GM21825 (cell line): ENCODE results near the gene MRPS35.
A peak's percentile ranks its signal among the peaks of the same experiment; 100 is the strongest.
"Not testable (repeated sequence)": the region's sequence is repeated elsewhere in the genome, so short reads cannot be mapped to it uniquely, and the experiment has no call there.

Experiments used
- ATAC-seq: cut with Tn5 transposase; IDR thresholded peaks from one replicate; pipeline ENCODE4 v1.9.1; 2021; ENCODE audit warnings: mild to moderate bottlenecking, moderate library complexity; ENCODE audit not compliant: unreplicated experiment

MRPS35 gene

GRCh38 chr12:27707216-27707615 lies 3.4 kb upstream of the MRPS35 start:
- ATAC-seq = no peak

GRCh38 chr12:27709212-27709931 lies 1.3 kb upstream of the MRPS35 start:
- ATAC-seq = no peak

DNA sequence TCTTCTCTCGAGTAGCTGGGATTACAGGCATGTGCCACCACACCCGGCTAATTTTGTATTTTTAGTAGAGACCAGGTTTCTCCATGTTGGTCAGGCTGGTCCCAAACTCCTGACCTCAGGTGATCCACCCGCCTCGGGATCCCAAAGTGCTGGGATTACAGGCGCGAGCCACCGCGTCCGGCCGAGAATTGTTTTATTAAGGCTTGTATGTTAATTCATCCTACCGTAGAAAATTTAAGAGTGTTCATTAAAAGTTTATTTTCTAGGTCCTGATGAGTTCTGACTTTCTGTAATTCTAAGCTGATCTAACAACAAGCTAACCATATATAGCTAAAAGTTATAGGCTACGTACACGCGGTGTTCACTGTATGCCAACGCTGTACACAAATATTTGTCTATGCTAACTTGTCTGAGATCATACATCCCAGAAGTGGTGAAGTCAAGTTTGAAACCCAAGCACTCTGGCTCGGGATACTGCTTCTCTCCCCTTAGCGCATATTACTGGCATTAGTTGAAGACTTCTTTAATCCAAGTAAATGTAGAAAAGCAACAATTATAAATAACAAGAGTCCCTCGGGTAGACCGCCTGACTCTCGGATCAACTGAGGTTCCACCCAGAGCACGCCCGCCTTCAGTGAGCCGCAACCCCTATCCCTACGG lies 570 bp upstream of the MRPS35 start:
- ATAC-seq = peak; percentile 40

GRCh38 chr12:27711317-27711682 lies 668 bp downstream of the MRPS35 start:
- ATAC-seq = no peak

GRCh38 chr12:27711967-27712366 lies 1.3 kb downstream of the MRPS35 start:
- ATAC-seq = no peak

DNA sequence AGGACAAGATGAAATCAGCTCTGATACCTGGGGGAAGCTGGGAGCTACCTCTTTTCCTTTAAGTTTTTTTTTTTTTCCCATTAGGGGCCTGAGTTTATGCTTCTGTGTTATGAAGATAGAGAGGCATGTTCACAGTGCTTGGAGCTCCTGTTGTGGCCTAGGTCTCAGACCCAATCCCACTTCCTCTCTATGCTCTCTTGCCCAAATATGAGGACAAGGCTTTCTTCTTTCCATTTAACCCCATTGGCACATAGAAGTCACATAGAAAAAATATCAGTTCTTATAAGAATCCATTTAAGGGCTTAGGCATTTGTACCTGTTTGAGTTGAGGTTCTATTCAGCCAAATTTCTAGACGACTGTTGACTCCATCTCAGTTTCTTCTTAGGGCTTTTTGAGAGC lies 12.6 kb downstream of the MRPS35 start:
- no peak for ATAC-seq

DNA sequence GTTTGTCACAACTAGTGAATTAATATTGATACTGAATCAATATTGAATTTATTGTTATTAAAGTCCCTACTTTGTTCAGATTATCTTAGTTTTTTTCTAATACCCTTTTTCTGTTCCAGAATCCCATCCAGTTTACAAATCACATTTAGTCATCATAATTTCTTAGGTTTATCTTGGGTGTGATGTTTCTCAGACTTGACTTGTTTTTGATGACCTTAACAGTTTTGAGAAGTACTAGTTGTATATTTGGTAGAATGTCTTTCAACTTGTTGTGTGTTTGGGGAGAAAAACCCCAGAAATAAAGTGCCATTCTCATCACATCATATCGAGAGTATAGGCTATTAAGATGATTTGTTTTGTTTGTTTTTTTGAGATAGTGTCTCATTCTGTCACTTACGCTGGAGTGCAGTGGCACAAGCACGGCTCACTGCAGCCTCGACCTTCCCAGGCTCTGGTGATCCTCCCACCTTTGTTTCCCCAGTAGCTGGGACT lies 19.5 kb downstream of the MRPS35 start:
- ATAC-seq = no peak

- no peak for ATAC-seq
Measured at GRCh38 chr12:27732281-27732680, 21.6 kb downstream of the MRPS35 start.

DNA sequence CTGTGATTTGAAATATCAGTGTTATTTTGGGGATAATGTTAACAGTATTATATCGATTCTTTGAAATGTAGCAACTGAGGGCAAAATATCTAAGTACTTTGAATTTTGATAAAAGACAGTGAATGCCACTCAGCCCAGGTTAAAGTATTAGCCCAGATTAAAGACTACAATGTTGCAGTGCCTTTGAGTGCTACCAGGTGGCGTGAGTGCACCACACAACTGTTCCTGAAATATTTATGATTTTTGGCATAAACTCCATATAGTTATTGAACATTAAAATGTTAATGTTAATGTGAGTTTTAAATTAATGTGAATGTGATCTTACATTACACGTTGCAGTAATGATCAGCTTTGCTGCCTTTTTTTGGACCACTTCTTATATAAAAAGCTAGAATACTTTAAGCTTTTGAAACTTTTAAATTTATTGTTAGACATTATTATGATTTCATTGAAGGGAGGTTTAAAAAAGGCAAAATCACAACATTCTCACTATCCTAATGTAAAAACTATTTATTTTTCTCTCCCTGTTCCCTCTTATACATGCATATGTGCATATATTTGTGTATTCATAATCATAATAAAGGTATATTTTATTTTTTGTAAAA lies 22.5 kb downstream of the MRPS35 start:
- no peak for ATAC-seq

DNA sequence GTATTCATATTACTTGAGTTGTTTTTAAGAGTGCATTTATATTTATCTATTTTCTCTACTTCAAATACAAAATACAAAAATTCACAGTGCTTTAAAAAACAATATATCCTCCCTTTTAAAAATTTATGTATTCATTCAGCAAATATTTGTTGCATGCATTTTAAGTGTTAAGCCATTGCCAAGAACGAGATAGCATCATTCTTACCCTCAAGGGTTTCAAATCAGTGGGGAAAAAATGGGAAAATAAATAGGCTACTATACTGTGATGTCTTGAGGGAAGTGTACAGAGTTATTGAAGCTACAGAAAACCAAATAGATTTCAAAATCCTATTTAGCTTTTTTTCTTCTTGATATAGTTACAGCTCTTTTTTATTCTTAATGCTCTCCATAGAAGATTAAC lies 23.2 kb downstream of the MRPS35 start:
- no peak for ATAC-seq

DNA sequence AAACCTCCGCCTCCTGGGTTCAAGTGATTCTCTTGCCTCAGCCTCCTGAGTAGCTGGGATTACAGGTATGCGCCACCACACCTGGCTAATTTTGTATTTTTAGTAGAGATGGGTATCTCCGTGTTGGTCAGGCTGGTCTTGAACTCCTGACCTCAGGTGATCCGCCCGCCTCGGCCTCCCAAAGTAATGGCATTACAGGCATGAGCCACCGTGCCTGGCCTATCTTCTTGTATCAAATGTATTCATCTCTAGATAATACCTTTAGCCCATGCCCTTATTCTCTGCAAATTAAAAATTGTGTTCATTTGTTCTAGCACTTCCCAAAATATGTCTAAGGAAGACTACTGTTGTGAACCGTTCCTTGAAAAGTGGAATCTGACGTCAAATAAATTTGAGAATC lies 23.7 kb downstream of the MRPS35 start:
- not testable (repeated sequence) for ATAC-seq

- ATAC-seq = no peak
Measured at GRCh38 chr12:27743601-27744000, 33.0 kb downstream of the MRPS35 start.

DNA sequence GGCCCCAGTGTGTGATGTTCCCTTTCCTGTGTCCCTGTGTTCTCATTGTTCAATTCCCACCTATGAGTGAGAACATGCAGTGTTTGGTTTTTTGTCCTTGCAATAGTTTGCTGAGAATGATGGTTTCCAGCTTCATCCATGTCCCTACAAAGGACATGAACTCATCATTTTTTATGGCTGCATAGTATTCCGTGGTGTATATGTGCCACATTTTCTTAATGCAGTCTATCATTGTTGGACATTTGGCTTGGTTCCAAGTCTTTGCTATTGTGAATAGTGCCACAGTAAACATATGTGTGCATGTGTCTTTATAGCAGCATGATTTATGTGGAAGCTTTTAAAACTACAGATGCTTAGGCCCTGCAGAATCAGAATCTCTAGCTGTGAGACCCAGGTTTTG lies 35.1 kb downstream of the MRPS35 start:
- ATAC-seq = not testable (repeated sequence)

DNA sequence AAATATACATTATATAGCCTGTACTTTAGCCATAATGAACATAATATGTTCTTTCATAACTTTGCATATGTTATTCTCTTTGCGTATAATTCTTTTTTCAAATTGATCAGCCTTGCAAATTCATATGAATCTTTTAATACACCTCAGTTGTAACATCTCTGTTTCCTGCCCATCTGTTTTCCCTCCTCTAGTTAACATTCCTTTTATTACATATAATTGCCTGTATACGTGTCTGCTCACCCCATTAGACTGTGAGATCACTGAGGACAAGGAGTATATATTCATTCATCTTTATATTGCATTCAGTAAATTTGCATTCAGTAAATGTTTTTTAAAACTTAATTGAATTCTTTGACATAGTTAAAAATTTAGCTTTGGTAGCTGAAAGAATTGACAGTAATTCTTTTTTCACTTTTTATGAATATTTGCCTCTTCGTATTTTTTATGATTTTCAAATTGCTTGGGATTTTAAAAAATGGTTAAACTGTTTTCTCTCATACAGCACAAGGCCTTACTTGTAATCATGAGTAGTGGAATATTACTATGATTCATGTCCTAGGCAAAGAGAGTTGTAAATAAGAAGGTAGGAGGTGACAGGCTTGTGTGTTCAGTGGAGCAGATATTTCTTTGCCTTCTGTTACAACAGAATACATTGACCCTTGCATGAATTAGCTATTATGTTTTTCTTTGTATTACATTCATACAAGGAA lies 36.6 kb downstream of the MRPS35 start:
- ATAC-seq = no peak

DNA sequence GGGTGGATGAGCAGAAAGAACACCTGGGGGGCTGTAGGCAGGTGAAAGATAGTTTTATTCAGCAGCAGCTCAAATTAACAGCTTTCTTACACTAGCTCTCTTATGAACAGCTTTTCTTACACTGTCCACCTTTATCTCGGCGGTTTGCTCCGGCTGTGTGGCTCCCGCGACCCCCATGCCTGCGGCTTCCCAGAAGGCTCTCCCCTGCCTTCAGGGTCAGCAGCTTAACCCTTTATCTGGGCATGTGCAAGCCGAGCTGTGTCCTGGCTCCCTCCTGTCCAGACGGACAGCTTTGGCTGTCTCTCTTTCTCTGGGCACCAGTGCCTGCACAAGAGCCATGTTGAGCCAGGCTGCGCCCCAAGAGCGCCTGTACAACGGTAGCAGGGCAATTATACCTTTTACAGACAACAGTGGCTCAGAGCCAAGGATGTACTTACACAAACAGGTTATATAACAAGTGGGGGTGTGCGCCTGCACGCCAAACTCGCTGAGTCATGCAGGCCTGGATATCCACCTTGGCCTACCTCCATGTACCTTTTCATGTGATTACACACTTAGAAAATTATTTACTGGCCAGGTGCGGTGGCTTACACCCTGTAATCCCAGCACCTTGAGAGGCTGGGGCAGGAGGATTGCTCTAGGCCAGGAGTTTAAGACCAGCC lies 40.9 kb downstream of the MRPS35 start:
- no peak for ATAC-seq

DNA sequence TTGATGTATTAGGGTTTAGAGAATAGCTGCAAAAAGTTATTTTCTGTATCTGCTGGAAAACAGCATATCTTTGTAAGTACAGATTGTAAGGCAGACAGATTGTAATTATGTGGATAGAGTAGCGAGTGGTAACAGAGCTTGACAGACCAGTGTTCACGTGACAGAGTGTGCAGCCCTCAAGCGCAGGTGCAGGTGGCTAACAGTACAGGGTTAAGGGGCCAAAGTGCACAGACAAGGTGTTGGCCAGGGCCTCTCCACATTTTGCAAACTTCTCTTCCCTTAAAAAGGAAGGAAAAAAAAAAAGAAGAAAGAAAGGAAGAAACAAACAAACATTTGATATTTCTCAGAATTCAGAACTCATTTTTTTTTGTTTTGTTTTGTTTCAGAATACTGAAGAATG lies 44.2 kb downstream of the MRPS35 start:
- ATAC-seq = no peak

GRCh38 chr12:27756670-27757195 lies 46.1 kb downstream of the MRPS35 start:
- ATAC-seq = no peak

- no peak for ATAC-seq
Measured at GRCh38 chr12:27762757-27763156, 52.1 kb downstream of the MRPS35 start.

DNA sequence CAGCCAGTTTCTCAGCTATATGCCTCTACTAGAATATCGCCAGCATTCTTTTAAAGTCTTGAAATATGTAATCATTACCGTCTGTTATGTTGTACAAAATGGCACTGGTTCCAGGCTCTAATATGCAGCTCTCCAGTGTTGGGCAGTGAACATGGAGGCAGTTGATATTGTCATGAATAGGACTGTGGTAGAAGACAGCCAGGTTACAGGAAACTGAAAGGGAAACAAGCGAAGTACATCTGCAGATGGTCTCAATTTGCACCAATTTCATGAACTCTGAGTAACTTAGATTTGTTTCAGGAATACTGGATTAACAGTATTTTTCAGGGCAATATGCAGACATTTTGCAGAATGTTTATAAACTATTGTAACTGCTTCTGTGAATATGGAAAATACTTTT lies 56.0 kb downstream of the MRPS35 start:
- ATAC-seq = no peak

DNA sequence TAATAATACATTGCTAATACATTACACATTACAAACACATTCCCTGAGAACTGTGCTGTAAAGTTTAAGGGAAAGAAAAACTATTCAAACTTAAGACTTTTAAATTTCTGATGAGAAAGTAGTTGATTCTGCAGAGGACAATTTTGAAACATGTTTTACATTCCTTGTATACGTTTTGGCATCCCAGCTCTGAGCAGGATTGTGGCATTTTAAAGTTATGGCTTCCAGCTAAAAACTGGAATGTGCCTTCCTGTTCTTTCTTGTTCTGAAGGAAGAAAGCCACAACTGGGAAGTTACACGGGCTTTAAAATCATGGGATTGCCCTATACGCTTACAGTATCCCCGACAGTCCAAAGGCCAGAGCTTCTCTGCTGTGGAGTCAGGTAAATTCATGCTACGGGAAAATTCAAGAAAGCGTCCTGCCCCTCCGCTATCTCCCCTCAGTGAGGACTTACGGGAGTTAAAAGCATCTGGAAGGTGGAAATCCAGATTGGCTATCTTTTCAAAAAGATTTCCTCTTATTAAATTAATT lies 58.6 kb downstream of the MRPS35 start:
- ATAC-seq = no peak
